ENCODE measurements around the gene RAI1.
A peak's percentile ranks its signal among the peaks of the same experiment; 100 is the strongest.

The RAI1 gene

GRCh38 chr17:17846003-17846402, 164.7 kb downstream of the RAI1 start:
- TF ChIP-seq CTCF (conservative IDR thresholded peaks at IDR 0.05), result no peak
- TF ChIP-seq ZFX (IDR thresholded peaks at IDR 0.05), result no peak
- no peak overlapping the region for H3K27ac ChIP-seq

GRCh38 chr17:17846645-17847044, 165.4 kb downstream of the RAI1 start:
- TF ChIP-seq CTCF (conservative IDR thresholded peaks at IDR 0.05), result no peak
- TF ChIP-seq ZFX (IDR thresholded peaks at IDR 0.05), result no peak
- H3K27ac ChIP-seq, result no peak overlapping the region

- H3K27ac ChIP-seq, result no peak overlapping the region
- TF ChIP-seq ZFX (IDR thresholded peaks at IDR 0.05) (no peak), CTCF (conservative IDR thresholded peaks at IDR 0.05) (no peak)
Observed at GRCh38 chr17:17847118-17847689, 165.9 kb downstream of the RAI1 start.

GRCh38 chr17:17847726-17848125, 166.5 kb downstream of the RAI1 start:
- no peak overlapping the region for H3K27ac ChIP-seq
- no peak for TF ChIP-seq ZFX (IDR thresholded peaks at IDR 0.05)
- no peak for TF ChIP-seq CTCF (conservative IDR thresholded peaks at IDR 0.05)

- TF ChIP-seq ZFX (IDR thresholded peaks at IDR 0.05) (no peak), CTCF (conservative IDR thresholded peaks at IDR 0.05) (no peak)
- H3K27ac ChIP-seq, result no peak overlapping the region
Observed at GRCh38 chr17:17848311-17849082, 167.2 kb downstream of the RAI1 start.

- peak overlapping the region; percentile 1; the same call in 1 of the 2 replicates for H3K27ac ChIP-seq
- TF ChIP-seq ZFX (IDR thresholded peaks at IDR 0.05), result no peak
- TF ChIP-seq CTCF (conservative IDR thresholded peaks at IDR 0.05), result no peak
Observed at GRCh38 chr17:17849147-17849820, 168.0 kb downstream of the RAI1 start.

GRCh38 chr17:17849845-17850373, 168.7 kb downstream of the RAI1 start:
- H3K27ac ChIP-seq, result peak overlapping the region; percentile 1; the same call in 1 of the 2 replicates
- TF ChIP-seq ZFX (IDR thresholded peaks at IDR 0.05) (no peak), CTCF (conservative IDR thresholded peaks at IDR 0.05) (no peak)

Data from C4-2B (cell line).